SK-N-SH (cell line): ENCODE results near the gene ZNF429. TPM values are rescaled to one million over a fixed set of nuclear protein-coding genes. Genes with fewer than 3 reads are reported as not detected.

ENCODE experiments used
- CTCF ChIA-PET: fragments of 300-600, 350-600 bp; formaldehyde crosslinking; extraction: SDS; loops from one replicate; lab custom pipeline; 2021; lab: Yijun Ruan, JAX
- POLR2A ChIA-PET: fragments of 350-600 bp; sonication (Branson Sonifier 250); formaldehyde crosslinking; extraction: SDS; loops from one replicate; lab custom pipeline; 2020; ENCODE audit warnings: antibody characterized with exemption, inconsistent platforms; lab: Yijun Ruan, JAX
- DNase-seq: peaks from one replicate; pipeline ENCODE4 v3.0.0; 2012
- H2AFZ ChIP-seq: fragments of 200-600 bp; sonication (generic); 2 replicates; pipeline ENCODE4 v1.8.1; 2016; ENCODE audit warnings: antibody characterized with exemption, mild to moderate bottlenecking, low read depth
- H3F3A ChIP-seq: fragments of 200-600 bp; sonication (generic); replicated peaks from 2 replicates; pipeline ENCODE3; 2016; ENCODE audit warnings: antibody characterized with exemption, mild to moderate bottlenecking; ENCODE audit not compliant: insufficient read depth
- H3K27ac ChIP-seq, 2 experiments: fragments of 200-500 bp in 1 of 2; fragments of 200-600 bp in 1 of 2; sonication (Bioruptor generic) in 1 of 2; sonication (generic), shearing (Covaris generic) in 1 of 2; 2 replicates each; pipeline versions ENCODE4 v1.5.1 to v1.6.1; 2014 to 2016; ENCODE audit warnings: low read depth in 2 of 2, inconsistent platforms in 1 of 2, low read length in 1 of 2, mild to moderate bottlenecking in 1 of 2, mixed read lengths in 1 of 2
- H3K27me3 ChIP-seq: fragments of 200-600 bp; sonication (generic), shearing (Covaris generic); 2 replicates; pipeline ENCODE4 v1.6.1; 2016; ENCODE audit warnings: mixed run types; ENCODE audit not compliant: insufficient read depth
- H3K36me3 ChIP-seq, 2 experiments: fragments of 200-500 bp in 1 of 2; fragments of 200-600 bp in 1 of 2; sonication (Bioruptor generic) in 1 of 2; sonication (generic) in 1 of 2; replicated peaks in 1 of 2; 2 replicates each; pipeline versions ENCODE3 to v1.5.1; 2014 to 2016; ENCODE audit warnings: low read length in 1 of 2, mild to moderate bottlenecking in 1 of 2; ENCODE audit not compliant: insufficient read depth in 2 of 2, control insufficient read depth in 1 of 2
- H3K4me1 ChIP-seq, 2 experiments: fragments of 200-500 bp in 1 of 2; fragments of 200-600 bp in 1 of 2; sonication (Bioruptor generic) in 1 of 2; sonication (generic), shearing (Covaris generic) in 1 of 2; 2 replicates each; pipeline versions ENCODE4 v1.5.1 to v1.6.1; 2014 to 2016; ENCODE audit warnings: low read depth in 1 of 2, low read length in 1 of 2, mixed run types in 1 of 2; ENCODE audit not compliant: insufficient read depth in 2 of 2, control insufficient read depth in 1 of 2
- H3K4me2 ChIP-seq: fragments of 200-600 bp; sonication (generic), shearing (Covaris generic); 2 replicates; pipeline ENCODE4 v1.6.1; 2017; ENCODE audit warnings: mixed run types
- H3K4me3 ChIP-seq, 2 experiments: fragments of 200-500 bp in 1 of 2; fragments of 200-600 bp in 1 of 2; sonication (Bioruptor generic) in 1 of 2; sonication (generic), shearing (Covaris generic) in 1 of 2; 2 replicates each; pipeline versions ENCODE4 v1.5.1 to v1.8.1; 2014 to 2016; ENCODE audit warnings: low read depth in 2 of 2, inconsistent platforms in 1 of 2, low read length in 1 of 2, mild to moderate bottlenecking in 1 of 2, mixed read lengths in 1 of 2, moderate library complexity in 1 of 2
- H3K79me2 ChIP-seq: fragments of 200-600 bp; sonication (generic); 2 replicates; pipeline ENCODE4 v1.8.1; 2017; ENCODE audit warnings: mild to moderate bottlenecking; ENCODE audit not compliant: insufficient read depth
- H3K9ac ChIP-seq: fragments of 200-600 bp; sonication (generic); 2 replicates; pipeline ENCODE4 v1.6.1; 2017; ENCODE audit warnings: mixed run types
- H3K9me2 ChIP-seq: fragments of 200-600 bp; sonication (generic); 2 replicates; pipeline ENCODE4 v1.6.1; 2017; ENCODE audit warnings: mixed run types
- H3K9me3 ChIP-seq: fragments of 200-600 bp; sonication (generic); 2 replicates; pipeline ENCODE4 v1.6.1; 2017; ENCODE audit warnings: mixed run types, mild to moderate bottlenecking, moderate library complexity
- H4K20me1 ChIP-seq: fragments of 200-600 bp; sonication (generic); 2 replicates; pipeline ENCODE4 v1.6.1; 2017; ENCODE audit warnings: mild to moderate bottlenecking, mixed run types; ENCODE audit not compliant: insufficient read depth
- CHD2 ChIP-seq: fragments of 150-350 bp; IDR thresholded peaks from 2 replicates; pipeline ENCODE4 v1.6.1; 2018; ENCODE audit warnings: low read length; ENCODE audit not compliant: partially characterized antibody
- NFIC ChIP-seq: IDR thresholded peaks from 2 replicates; pipeline ENCODE4 v1.4.0; 2012; ENCODE audit warnings: borderline replicate concordance
- RCOR1 ChIP-seq: fragments of 150-350 bp; IDR thresholded peaks from 2 replicates; pipeline ENCODE4 v1.6.1; 2017; ENCODE audit warnings: antibody characterized with exemption, low read length
- RFX5 ChIP-seq: IDR thresholded peaks from 2 replicates; pipeline ENCODE4 v1.6.1; 2012; ENCODE audit warnings: mild to moderate bottlenecking, improper control_type of control experiment, low read length
- TAF1 ChIP-seq: IDR thresholded peaks from 2 replicates; pipeline ENCODE4 v1.6.1; 2012; ENCODE audit warnings: low read depth, mild to moderate bottlenecking, low read length, moderate library complexity, borderline replicate concordance
- whole genome bisulfite sequencing: methylation state at CpG from one replicate; pipeline ENCODE4 v1.1.6; 2017; ENCODE audit warnings: low lambda C conversion rate; 5-methylcytosine and 5-hydroxymethylcytosine counted together
- polyA plus RNA-seq, 3 experiments: library from polyadenylated mRNA; depleted of rRNA; stranded (reverse); fragments of >200 nt; gene quantifications; 2 replicates each; pipeline ENCODE4 v1.2.3, GENCODE V29; 2012

Gene ZNF429
- polyA plus RNA-seq, 1 of the 3 experiments (the other 2 are of a cell fraction): 5.6 TPM

GRCh38 chr19:21593008-21593481 is 87.6 kb downstream of the ZNF429 start:
- Histone ChIP-seq H3F3A (no peaks in the 10 kb centered on the region), H3K9me3 (no peaks in the 10 kb centered on the region), H3K79me2 (no peaks in the 10 kb centered on the region), H3K27me3 (no peaks in the 10 kb centered on the region)
- 24% methylated on average over 2 of the region's 2 CpGs for WGBS
- no peak for DNase-seq
- no peak for TF ChIP-seq RFX5
- TF ChIP-seq CHD2: no peak
- TF ChIP-seq, all 33 proteins: peak for 0
- Histone ChIP-seq H2AFZ (no peak overlapping the region), H3K9ac (no peak overlapping the region), H3K27ac (no peak overlapping the region), H3K9me2 (no peaks in the 10 kb centered on the region), H3K36me3 (no peaks in the 10 kb centered on the region), H3K4me3 (no peak overlapping the region), H3K4me1 (no peaks in the 10 kb centered on the region; a peak in 1 of 4 replicates), H3K4me2 (no peak overlapping the region), H4K20me1 (no peaks in the 10 kb centered on the region)
- POLR2A ChIA-PET: no interaction called here
- CTCF ChIA-PET: no interaction called here

GRCh38 chr19:21593502-21593901 is 88.1 kb downstream of the ZNF429 start:
- DNase-seq: no peak
- H3K79me2 ChIP-seq: no peaks in the 10 kb centered on the region

GRCh38 chr19:21593934-21594820 is 88.8 kb downstream of the ZNF429 start:
- no peaks in the 10 kb centered on the region for H3F3A ChIP-seq
- no peaks in the 10 kb centered on the region for H3K27me3 ChIP-seq
- H3K4me1 ChIP-seq: no peaks in the 10 kb centered on the region; a peak in 1 of 4 replicates
- no peak overlapping the region for H3K4me3 ChIP-seq
- no peak for DNase-seq
- POLR2A ChIA-PET: no interaction called here
- no peaks in the 10 kb centered on the region for H3K9me3 ChIP-seq
- no peaks in the 10 kb centered on the region for H3K79me2 ChIP-seq
- no peak overlapping the region for H3K9ac ChIP-seq
- H2AFZ ChIP-seq: no peak overlapping the region
- WGBS: 36% methylated on average over 2 of the region's 3 CpGs
- no peak overlapping the region for H3K4me2 ChIP-seq
- H4K20me1 ChIP-seq: no peaks in the 10 kb centered on the region
- no peaks in the 10 kb centered on the region for H3K9me2 ChIP-seq
- TF ChIP-seq NFIC (no peak), TAF1 (no peak)
- TF ChIP-seq, all 33 proteins: peak for 0
- Histone ChIP-seq H3K27ac (no peak overlapping the region), H3K36me3 (no peaks in the 10 kb centered on the region)
- CTCF ChIA-PET: no interaction called here

More at GRCh38 chr19:21593502-21593901, 88.1 kb downstream of the ZNF429 start:
- no peak overlapping the region for H3K4me3 ChIP-seq
- H3K4me2 ChIP-seq: no peak overlapping the region
- H3K4me1 ChIP-seq: no peaks in the 10 kb centered on the region; a peak in 1 of 4 replicates
- TF ChIP-seq RCOR1 (no peak), CHD2 (no peak)
- H3K9me2 ChIP-seq: no peaks in the 10 kb centered on the region
- no peaks in the 10 kb centered on the region for H3K36me3 ChIP-seq
- no peak overlapping the region for H2AFZ ChIP-seq
- H3K9ac ChIP-seq: no peak overlapping the region
- H4K20me1 ChIP-seq: no peaks in the 10 kb centered on the region
- CTCF ChIA-PET: no interaction called here
- POLR2A ChIA-PET: no interaction called here
- no peaks in the 10 kb centered on the region for H3K9me3 ChIP-seq
- H3K27me3 ChIP-seq: no peaks in the 10 kb centered on the region
- 37% methylated on average over 4 of the region's 4 CpGs for WGBS
- H3F3A ChIP-seq: no peaks in the 10 kb centered on the region
- no peak overlapping the region for H3K27ac ChIP-seq
